ENCODE measurements around the gene PHTF1. TPM values are rescaled to one million over a fixed set of nuclear protein-coding genes. Genes with fewer than 3 reads are reported as not detected.

The PHTF1 gene
- total and polyA plus RNA-seq, 2 of the 4 experiments (the other 2 are of a cell fraction) = 9.6 to 13.3 TPM

DNA sequence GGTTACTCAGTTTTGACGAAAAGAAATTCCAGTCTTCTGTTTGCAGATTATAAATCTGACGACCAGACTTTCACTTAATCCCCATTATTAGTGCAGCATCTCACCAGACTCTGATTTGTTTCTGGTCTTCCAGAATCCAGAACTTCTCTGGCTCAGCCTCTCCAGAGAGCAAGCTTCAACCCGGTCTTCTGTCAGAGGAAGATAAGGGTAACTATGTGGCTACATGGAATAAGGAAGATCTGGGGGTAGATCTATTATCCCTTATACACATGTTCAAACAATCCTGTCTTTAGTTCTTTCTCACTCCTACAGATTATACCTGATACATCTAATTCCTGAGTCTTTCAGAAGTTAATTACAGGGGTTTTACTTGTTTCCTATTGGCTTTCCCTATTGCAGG, 9.9 kb downstream of the PHTF1 start:
- in situ Hi-C loops (cut with MboI; ENCODE audit: low sequenced_read_pairs) (no loop called here), intact Hi-C loops (cut with micrococcal nuclease) (no loop called here), dilution Hi-C loops (cut with HindIII; ENCODE audit: low sequenced_read_pairs, unreplicated experiment) (no loop called here)
- H4K91ac ChIP-seq (ENCODE audit: insufficient read depth, low read depth, low read length) = no peak overlapping the region
- no peak for DNase-seq
- no TSS peak for BruUV-seq (replicated peaks)
- no peak for TF ChIP-seq MAFK (IDR thresholded peaks at IDR 0.05; ENCODE audit: low read depth, low read length)
- TF ChIP-seq, protein P1, sequence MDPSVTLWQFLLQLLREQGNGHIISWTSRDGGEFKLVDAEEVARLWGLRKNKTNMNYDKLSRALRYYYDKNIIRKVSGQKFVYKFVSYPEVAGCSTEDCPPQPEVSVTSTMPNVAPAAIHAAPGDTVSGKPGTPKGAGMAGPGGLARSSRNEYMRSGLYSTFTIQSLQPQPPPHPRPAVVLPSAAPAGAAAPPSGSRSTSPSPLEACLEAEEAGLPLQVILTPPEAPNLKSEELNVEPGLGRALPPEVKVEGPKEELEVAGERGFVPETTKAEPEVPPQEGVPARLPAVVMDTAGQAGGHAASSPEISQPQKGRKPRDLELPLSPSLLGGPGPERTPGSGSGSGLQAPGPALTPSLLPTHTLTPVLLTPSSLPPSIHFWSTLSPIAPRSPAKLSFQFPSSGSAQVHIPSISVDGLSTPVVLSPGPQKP (IDR thresholded peaks at IDR 0.05; ENCODE audit: borderline replicate concordance, low read depth, low read length) = no peak
- TF ChIP-seq BHLHE40 (IDR thresholded peaks at IDR 0.05; ENCODE audit: low read depth, low read length) = no peak
- no peak for TF ChIP-seq RFX5 (IDR thresholded peaks at IDR 0.05; ENCODE audit: low read depth, low read length)
- TF ChIP-seq RCOR1 (IDR thresholded peaks at IDR 0.05; ENCODE audit: insufficient replicate concordance, low read length) = no peak
- TF ChIP-seq, protein P2, sequence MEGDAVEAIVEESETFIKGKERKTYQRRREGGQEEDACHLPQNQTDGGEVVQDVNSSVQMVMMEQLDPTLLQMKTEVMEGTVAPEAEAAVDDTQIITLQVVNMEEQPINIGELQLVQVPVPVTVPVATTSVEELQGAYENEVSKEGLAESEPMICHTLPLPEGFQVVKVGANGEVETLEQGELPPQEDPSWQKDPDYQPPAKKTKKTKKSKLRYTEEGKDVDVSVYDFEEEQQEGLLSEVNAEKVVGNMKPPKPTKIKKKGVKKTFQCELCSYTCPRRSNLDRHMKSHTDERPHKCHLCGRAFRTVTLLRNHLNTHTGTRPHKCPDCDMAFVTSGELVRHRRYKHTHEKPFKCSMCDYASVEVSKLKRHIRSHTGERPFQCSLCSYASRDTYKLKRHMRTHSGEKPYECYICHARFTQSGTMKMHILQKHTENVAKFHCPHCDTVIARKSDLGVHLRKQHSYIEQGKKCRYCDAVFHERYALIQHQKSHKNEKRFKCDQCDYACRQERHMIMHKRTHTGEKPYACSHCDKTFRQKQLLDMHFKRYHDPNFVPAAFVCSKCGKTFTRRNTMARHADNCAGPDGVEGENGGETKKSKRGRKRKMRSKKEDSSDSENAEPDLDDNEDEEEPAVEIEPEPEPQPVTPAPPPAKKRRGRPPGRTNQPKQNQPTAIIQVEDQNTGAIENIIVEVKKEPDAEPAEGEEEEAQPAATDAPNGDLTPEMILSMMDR (conservative IDR thresholded peaks at IDR 0.05; ENCODE audit: low read depth, low read length) = no peak
- TF ChIP-seq CEBPB (IDR thresholded peaks at IDR 0.05; ENCODE audit: low read depth, low read length) = no peak
- TF ChIP-seq MXI1 (IDR thresholded peaks at IDR 0.05; ENCODE audit: borderline replicate concordance, low read depth, low read length) = no peak
- TF ChIP-seq POLR2A (IDR thresholded peaks at IDR 0.05; ENCODE audit: low read depth, low read length) = no peak
- TF ChIP-seq, protein P3, sequence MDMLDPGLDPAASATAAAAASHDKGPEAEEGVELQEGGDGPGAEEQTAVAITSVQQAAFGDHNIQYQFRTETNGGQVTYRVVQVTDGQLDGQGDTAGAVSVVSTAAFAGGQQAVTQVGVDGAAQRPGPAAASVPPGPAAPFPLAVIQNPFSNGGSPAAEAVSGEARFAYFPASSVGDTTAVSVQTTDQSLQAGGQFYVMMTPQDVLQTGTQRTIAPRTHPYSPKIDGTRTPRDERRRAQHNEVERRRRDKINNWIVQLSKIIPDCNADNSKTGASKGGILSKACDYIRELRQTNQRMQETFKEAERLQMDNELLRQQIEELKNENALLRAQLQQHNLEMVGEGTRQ (IDR thresholded peaks at IDR 0.05; ENCODE audit: low read depth, low read length) = no peak
- TF ChIP-seq CHD1 (IDR thresholded peaks at IDR 0.05; ENCODE audit: low read depth, low read length) = no peak
- no peak for TF ChIP-seq MAZ (IDR thresholded peaks at IDR 0.05; ENCODE audit: borderline replicate concordance, low read depth, low read length)
- TF ChIP-seq NFE2L2 (IDR thresholded peaks at IDR 0.05; ENCODE audit: low read depth, low read length) = no peak
- TF ChIP-seq RAD21 (IDR thresholded peaks at IDR 0.05; ENCODE audit: low read length) = no peak
- no peak overlapping the region for H2BK120ac ChIP-seq (ENCODE audit: low read depth, low read length)
- H3K4ac ChIP-seq (ENCODE audit: low read depth, low read length) = no peak overlapping the region
- H2BK20ac ChIP-seq (ENCODE audit: low read depth, low read length) = no peak overlapping the region
- peaks cover 14% of the 10 kb centered on the region for H3K36me3 ChIP-seq (ENCODE audit: control insufficient read depth, insufficient read depth, low read length)
- H3K23ac ChIP-seq (ENCODE audit: low read depth, low read length) = no peak overlapping the region
- no peak overlapping the region for H3K14ac ChIP-seq (replicated peaks; ENCODE audit: low read depth, low read length)
- H2AK5ac ChIP-seq (ENCODE audit: low read depth, low read length) = no peak overlapping the region
- no peak overlapping the region for H3K56ac ChIP-seq (ENCODE audit: extremely low read depth, insufficient read depth, low read length)
- no peaks in the 10 kb centered on the region for H4K20me1 ChIP-seq (ENCODE audit: insufficient read depth, low read length)
- ChIA-PET POLR2A (ENCODE audit: unreplicated experiment) (no interaction called here), CTCF (interaction anchor here (0.7 kb wide), 1 partner anchor 928 kb away, joined by 3 read pairs; no protein-coding TSS in a partner anchor)
- ATAC-seq (ENCODE audit: low read depth) = no peak
- no peak overlapping the region for H3K9ac ChIP-seq (ENCODE audit: low read depth, low read length)
- WGBS, 2 experiments (ENCODE audit: extremely low coverage in 2 of 2, insufficient read length in 1 of 2) = no CpG with 5 or more reads among the region's 3 CpGs
- H3K27me3 ChIP-seq (ENCODE audit: control insufficient read depth, insufficient read depth, low read length) = no peaks in the 10 kb centered on the region
- no peak overlapping the region for H3K27ac ChIP-seq (ENCODE audit: insufficient read depth, low read length)
- no peak overlapping the region for H2BK5ac ChIP-seq (ENCODE audit: low read depth, low read length, poor library complexity, severe bottlenecking)
- H4K8ac ChIP-seq (ENCODE audit: low read depth in 2 of 2, low read length in 2 of 2) = no peak overlapping the region
- H2AK9ac ChIP-seq (replicated peaks; ENCODE audit: low read depth, low read length, poor library complexity) = no peak overlapping the region
- no peak overlapping the region for H4K5ac ChIP-seq (ENCODE audit: low read depth, low read length)
- no peaks in the 10 kb centered on the region for H3K9me3 ChIP-seq (ENCODE audit: control insufficient read depth, insufficient read depth, low read length)
- H2BK15ac ChIP-seq (ENCODE audit: low read depth, low read length) = no peak overlapping the region
- H3K18ac ChIP-seq (ENCODE audit: low read depth, low read length) = no peak overlapping the region
- no peak overlapping the region for H2AFZ ChIP-seq (replicated peaks; ENCODE audit: low read length, poor library complexity)
- H3K79me1 ChIP-seq (ENCODE audit: low read depth in 1 of 2, low read length in 2 of 2) = peaks cover 12 to 15% of the 10 kb centered on the region in 2 experiments; a peak in 3 of 4 replicates
- H3K4me1 ChIP-seq (ENCODE audit: control insufficient read depth, insufficient read depth, low read length) = no peaks in the 10 kb centered on the region
- H3K9me1 ChIP-seq (ENCODE audit: insufficient read depth, low read length) = 0 out of 2 replicates have a peak, but pooled peaks cover 3% of the 10 kb centered on the region
- H3K4me3 ChIP-seq (ENCODE audit: insufficient read depth, low read depth, low read length) = no peak overlapping the region
- H3K4me2 ChIP-seq (ENCODE audit: low read depth, low read length) = no peak overlapping the region
